Endometrium (tissue), 2 donors: ENCODE measurements around the gene SNX11.

ENCODE experiments used
- FAIRE-seq: peaks from 2 replicates; lab custom pipeline; 2012; peaks lifted over from hg19 to GRCh38; lab: Jason Lieb, UNC
- donor health status: control.
- donor health status: control.

Gene SNX11

DNA sequence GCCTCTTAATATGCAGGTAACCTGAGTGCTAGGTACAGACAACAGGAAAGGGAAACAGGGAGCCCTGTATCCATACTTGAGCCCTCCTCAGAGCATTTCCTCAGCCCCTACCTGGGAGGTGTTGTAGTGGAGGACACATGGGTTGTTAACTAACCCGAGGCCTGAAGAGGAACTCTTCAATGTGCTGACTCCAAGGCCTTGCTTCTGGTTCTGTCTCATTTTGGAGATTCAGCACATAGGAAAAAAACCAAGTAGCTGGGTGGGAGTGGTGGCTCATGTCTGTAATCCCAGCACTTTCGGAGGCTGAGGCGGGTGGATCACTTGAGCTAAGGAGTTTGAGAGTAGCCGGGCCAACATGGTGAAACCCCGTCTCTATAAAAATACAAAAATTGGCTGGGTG, 24.8 kb downstream of the SNX11 start:
- no peak for FAIRE-seq

DNA sequence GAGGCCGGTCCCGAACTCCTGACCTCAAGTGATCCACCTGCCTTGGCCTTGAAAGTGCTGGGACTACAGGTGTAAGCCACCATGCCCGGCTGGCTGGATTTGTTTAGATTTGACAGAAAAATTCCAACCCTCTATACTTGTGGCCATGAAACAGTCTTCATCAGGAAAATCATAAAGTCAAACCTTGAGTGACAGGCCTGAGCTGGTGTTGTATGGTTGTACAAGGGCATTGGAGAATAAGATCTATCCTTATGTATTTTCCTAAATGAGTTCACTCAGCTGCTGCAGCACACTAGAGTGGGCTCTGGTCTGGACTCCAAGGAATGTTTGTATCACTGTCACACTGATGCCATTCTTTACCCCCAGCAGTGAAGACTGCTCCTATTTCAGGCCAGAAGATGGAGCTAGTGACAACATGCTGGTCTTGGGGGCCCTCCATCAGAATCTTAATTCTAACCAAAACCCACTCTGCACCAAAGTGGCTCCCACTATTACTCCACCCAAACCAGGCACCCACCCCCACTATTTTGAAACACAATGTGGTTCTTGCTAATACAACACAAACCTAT, 27.4 kb downstream of the SNX11 start:
- no peak for FAIRE-seq

DNA sequence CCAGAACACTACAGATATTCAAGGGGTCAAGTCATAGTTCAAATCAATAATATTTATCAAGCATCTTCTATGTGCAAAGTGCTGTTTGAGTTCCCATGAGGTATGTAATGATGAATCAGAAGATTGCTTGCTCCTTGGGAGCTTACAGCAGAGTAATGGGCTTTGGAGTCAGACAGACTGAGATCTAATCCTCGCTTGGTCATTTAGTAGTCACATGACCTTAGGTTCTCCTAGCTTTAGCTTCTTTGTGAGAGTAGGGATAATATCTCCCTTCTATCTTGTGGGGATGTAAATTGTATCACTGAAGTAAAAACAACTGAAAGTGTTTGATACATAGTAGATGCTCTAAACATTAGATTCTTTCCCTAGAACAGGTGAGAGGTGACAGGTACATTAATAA, 30.1 kb downstream of the SNX11 start:
- no peak for FAIRE-seq

DNA sequence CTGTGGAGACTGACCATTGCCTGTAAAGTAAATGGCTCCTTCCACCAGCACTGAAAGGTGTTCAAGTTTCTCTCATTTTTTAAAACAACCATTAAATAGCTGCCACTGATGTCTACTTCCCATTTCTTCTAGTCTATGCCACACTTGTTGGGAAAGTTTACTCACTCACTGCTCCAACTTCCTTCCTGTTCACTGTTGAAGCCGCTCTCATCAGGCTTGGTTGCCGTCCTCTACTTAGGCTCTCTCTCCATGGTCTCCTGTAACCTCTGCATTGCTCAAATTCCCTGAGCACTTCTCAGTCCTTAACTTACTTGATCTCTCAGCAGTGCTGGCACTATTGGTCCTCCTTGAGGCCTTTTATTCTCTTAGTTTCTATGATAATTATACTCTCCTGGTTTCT, 32.4 kb downstream of the SNX11 start:
- no peak for FAIRE-seq

DNA sequence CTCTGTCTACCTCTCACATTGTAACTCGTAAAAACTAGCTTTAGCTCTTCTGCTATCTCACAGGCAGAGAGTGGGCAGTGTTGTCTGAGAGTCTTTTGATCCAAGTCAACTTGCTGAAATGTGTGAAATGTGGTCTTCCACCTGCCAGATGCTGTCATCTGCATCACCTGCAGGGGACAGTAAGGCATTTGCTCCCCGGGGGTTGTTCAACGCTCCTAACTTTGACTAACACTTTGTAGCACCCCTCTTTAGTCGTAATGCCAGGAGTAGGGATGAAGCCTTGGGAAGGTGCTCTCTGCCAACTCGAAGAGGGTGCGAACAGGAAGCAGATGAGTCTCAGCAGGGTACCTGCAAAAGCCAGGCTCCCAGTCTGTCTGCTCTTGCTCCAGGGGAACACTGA, 36.1 kb downstream of the SNX11 start:
- FAIRE-seq = no peak

DNA sequence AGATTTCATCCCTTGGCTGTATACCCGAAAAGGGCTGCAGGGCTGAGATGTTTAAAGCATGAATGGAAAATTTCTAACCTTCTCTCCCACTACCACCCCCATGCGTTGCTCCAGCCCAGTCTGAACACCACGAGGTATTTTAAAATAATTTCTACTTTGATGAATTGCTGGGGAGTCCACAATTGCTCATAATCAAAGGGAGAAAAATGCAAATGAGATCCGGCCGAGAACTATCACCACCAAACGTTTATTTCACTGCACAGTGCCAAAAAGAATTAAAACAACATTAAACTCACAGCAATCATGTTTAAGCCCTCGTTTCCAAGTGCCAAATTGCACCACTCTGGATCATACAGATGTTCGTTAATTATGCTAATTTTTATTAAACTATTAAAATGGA, 36.7 kb downstream of the SNX11 start:
- FAIRE-seq = no peak

DNA sequence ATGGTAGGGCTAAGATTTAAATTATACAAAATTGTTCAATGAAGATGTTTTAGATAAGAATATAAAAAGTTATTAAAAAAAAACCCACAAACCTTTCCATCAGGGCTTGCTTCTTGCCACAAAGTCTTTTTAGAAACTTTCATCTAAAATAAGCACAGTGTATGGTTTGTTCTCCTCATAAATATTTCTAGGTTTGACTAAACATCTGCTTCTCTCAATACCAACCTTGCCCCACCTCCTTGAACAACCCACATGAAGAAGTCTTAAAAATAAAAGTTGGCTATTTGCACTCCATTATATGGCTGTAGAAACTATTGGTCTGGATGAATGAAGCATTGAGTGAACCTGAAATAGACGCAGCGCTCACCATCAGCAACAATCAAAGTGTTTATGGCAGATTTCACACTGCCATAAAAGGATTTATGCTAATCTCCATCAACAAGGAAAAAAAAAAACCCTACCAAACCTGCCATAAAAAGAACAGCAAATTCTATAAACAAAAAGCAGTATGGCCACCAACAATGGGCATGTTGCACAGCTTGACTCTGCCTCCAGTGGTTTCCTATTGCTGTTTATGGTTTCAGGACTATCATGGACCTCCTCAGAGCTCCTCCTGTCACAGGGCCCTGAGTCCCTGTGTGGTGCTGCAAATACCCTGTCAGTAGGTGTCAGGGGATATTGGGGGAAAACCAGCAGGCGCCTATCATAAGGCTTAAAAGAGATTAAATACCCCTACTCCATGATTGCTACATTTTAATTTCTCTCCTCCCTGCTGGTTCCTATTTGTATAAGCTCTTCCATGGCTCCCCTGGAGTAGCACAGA, 37.6 kb downstream of the SNX11 start:
- no peak for FAIRE-seq

DNA sequence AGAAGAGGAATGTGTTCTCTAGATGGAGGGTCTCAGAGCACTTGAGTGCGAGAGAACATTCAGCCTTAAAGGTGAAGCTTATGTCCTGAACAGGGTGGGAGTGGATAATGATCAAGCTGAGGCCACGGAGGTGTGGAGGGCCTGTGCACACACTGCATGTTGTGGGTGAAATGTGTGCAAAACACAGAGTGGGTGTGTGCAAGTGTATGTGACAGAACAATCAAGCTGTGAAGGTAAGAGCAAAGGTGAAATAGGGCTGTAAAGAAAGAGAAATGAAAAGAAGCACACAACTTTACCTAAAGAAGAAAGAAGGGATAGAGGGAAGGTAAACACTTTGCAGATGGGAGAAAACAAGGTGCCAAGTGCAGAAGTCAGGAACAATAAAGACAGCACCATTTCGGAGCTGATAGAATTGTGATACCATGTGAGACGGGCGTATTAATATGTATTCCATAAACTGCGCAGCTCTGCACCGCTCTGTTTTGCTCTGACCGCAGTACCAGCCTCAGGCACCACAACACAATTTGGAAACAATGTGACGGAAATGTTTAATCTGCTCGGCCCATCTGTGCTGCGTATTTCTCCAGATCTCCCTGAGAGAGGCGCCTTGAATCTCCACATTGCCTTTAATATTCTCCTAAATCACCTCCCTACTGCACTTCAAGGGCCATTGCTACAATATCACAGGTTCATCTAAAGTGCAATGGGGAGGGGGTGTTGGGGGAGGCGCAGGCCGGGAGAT, 40.6 kb downstream of the SNX11 start:
- FAIRE-seq = no peak

DNA sequence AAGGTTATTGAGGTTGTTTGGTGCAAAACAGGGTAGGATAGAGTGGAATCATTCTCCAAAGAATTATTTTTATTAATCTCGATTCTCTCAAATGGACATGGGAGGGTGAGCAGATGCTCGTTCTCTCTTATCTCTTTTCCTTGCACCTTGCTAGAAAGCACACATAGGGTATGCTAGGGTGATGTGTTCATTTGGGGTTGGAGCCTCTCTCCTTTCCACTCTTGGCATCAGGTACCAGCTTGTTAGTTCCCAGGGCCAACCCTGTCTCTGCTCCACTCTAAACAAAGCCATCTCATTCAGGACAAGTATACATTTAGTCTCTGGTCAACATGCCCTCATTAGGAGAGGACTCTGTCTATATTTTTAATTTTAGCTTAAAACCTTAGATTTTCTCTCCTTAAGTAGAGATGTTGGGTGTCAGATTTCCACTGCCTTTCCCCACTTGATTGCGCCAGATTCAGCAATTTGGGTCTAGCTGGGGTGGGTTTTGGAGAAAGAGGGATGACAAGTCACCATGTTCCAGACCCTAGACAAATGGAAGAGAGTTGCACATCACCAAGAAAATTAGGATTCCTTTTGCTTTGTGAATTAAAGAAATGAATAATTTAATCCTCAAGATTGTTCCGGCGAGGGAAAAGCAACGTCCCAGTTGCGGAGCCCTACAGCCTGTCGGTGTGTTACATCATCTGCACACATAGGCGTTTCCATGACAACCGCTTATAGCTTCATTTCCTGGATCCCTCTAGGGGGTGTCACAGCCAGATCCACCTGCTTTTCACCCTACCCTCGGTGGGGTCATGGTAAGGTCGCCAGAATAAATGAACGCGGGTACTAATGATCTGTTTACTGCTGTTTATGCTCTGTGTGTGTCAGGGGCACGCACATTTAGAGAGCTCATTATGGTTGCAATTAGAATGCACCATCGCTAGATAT, 41.6 kb downstream of the SNX11 start:
- no peak for FAIRE-seq

DNA sequence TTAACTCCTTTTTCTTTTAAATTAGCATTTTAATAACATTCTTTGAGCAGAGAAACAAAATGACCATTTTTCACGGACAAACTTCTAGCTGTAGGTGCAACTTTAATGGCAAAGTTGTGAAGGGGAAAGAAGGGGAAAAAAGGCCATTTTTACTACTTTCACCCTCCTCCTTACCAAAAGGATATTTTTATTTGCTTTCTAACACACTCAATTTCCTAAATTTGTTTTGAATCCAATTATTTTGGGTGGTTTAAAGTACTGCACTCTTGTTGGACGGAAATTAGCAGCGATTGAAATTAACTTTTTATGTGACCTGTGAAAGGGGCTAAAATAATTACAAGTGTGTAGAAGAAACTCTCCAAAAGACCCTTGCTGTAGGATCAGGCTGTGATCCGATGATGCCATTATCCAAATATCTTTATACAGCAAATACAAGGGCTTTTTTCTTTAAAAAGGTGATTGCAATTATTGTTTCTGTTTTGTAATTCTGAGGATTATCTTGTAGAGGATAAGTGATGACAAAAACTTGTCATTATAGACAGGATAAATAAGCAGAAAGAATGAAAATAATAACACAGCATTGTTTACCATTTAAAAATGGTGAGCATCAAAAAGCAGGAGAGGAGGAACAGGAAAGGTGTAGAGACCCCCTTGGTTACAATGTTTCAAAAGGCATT, 42.4 kb downstream of the SNX11 start:
- FAIRE-seq = no peak

DNA sequence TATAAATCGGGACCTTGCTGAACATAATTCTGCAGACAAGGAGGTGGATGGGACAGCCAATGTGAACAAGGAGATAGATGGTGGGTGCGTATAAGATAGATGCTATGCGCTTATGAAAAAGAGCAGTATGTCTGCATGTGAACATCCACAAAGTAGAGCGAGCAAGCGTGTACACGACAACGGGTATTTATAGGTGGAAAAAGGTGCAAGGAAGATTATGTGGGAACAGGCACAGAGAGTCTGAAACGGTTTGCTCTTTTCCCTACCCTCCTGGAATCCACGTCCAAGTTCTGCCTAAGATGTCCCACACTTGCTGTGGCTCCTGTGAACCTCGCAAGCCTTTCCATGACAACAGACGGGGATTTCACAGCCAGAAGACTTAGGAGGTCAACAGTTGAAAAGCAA, 43.0 kb downstream of the SNX11 start:
- no peak for FAIRE-seq

DNA sequence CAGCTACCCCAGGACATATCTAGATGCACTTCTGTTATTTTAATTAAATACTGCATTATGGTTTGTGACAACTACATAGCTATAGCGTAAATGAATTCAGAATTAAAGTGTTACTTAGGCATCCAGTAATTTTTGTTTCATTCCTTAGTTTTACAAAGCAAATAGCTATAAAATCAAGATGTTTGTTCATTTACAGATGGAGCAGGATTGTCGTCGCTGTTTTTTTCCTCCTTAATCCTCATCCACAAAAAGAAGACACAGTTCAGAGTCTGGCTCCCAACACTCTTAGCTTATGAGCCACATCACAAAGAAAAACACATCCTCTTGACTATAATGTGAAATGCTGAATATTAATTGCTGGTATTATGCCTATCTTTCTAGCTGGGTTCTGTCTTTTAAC, 43.7 kb downstream of the SNX11 start:
- no peak for FAIRE-seq

DNA sequence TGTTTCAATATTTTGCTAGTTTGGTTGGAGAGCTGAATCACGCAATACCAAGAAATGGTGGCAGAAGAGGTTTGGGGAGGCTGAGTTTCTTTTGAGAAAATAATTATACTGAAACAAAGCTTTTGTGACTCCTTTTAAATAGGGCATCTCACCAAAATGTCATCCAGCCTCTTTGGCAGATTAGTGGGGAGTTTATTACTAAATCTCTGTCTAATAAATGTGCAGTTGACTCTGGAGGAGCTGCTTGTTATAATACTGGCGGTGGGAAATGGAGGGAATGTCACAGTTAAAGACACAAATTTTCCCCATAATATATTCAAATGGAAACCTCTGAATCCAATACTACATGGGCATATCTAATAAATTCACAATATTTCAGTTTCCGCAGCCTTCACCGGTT, 44.7 kb downstream of the SNX11 start:
- FAIRE-seq = no peak

DNA sequence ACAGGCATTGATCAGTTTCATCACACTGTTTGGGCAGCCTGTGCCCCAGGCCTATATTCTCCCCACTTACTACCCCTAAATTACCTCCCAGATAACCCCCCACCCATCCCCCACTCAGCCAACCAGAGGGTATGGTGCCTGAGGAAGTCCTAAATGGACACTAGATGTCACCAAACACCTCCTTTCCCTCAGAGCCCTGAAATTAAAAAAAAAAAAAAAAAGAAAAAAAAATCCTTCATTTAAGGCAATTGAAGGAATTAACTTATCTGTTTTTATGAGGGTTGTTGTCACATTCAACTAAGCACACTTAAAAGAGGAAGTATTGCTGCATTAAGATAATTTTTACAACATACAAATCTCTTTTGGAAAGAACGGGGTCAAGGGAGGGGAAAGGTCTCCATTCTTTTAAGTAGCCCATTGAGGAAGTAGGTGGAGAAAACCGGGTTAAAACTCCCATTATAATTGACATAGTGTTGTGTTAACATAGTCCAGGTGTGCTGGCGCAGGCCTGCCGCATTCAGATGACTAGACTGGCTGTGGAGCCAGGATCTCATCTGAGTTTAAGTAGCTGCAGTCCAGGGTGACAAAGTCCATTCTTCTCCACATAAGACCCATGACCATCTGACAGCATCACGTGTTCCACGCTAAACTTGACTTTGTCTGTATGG, 46.3 kb downstream of the SNX11 start:
- FAIRE-seq = no peak

DNA sequence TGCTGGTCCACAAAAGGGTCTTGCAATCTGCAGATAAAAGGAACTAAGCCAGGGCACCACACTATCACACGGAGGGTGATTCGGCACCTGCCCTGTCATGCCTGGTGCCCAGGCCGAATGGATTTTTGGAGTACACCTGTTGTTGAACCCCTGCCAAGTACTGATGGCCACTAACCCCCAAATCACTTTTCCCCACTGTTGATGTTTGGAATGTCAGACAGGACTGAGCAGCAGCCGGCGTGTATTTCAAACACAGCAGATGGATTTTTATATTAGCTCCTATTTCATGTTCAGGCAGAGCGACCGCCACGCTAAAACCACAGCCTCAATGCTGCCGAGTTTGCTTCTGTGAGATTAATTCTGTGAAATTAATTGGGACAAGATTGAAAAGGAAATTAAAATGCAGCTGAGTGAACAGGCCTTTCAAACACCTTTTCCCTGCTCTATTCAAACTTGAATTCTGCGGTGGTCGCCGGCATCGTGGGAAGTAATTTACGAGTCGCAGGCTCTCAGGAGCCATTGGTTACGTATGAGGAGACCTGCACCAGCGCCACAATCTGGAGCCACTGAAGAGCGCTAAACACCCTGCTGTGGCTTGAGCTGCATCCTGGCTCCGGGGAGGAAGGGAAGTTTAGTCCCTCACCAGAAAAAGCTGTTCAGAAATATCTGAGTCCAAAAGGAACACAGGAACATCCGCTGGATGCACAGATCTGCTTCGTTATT, 48.5 kb downstream of the SNX11 start:
- no peak for FAIRE-seq

DNA sequence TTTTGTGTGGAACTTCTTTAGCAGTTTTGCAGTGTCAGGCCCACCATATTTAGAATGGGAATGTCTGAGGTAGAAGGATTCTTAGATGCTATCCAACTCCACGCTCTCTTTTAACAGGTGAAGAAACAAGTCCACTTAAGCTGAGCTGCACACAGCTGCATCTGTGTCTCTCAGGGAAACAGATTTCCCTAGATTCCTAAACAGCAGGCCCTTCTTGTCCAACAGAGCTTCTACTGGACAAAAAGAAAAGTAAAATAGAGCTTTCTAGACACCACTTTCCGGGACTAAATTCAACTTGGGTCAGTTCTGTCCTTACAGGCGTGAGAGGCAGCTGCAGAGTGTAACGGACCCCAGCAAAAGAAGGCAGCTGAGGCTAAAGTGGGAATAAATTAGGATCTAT, 51.7 kb downstream of the SNX11 start:
- FAIRE-seq = no peak

DNA sequence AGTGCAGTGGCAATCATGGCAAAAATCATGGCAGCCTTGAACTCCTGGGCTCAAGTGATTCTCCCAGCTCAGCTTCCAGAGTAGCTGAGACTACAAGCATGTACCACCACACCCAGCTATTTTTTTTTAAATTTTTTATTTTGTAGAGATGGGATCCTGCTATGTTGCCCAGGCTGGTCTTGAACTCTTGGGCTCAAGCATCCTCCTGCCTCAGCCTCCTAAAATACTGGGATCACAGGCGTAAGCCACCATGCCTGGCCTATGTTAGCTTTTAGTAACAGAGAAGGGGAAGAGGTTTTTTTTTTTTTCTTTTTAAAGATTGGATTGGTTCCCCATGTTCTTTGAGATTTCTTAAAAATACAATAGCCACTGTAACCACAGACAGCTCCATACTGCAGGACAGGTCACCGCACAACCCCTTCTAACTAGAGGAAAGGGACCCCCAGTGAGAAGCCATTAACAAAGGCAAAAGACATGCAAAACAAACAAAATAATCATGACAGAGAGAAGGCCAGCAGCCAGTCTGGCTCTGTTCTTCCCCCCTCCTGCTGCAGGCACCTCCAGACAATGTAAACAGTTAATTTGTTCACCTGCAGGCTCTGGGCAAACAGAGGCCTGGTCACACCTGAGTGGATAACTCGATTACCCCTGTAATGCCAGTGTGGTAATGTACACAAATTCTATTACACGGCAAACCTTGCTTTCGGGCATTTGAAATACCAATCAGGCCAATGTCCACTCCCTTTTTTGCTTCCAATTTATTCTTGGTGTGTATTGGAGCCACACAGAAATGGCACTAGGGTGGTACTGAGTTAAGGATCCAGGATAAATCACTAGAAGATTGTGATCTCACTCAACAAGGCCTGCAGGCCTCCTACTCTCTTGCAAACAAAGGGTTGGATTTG, 52.9 kb downstream of the SNX11 start:
- no peak for FAIRE-seq

DNA sequence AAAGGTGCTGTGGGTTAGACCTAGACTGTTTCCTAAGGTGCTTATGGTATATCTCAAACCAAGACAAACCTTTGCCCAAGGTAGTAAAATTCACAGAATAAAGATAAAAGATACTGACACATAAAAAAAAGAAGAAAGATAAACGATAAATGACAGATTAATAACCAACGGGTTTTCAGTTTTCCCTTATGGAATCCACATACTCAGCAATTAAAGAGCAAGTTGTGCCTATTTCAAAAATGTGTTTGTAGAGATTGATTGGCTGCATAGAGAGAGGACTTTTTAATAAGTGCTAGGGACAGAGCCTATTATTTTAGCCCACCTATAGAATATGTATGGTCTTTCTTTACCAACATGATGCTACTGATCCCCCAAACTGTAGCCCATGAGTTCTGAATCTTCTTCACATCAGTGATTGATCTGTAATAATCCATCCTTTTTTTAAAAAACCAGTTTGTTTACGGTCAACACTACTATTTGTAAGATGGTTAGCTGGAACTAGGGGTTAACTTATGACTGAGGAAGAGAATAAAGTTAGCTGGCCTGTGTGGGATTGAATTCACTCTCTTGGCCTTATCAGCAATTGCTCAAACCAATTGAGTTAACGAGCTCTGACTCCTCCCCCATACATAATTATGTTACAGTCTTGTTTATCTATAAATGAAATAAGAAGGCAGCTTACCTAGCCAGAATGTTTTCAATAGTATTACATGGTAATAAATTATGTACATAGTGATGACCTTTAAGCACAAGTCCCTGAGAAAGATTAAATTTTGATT, 53.8 kb downstream of the SNX11 start:
- no peak for FAIRE-seq
